Inferior parietal cortex (tissue), 1 donor: ENCODE results near the gene MAGI1.

Experiments used
- DNase-seq: peaks from one replicate; pipeline ENCODE4 v3.0.0-alpha.2; 2016; ENCODE audit errors: extremely low spot score

Gene MAGI1

DNA sequence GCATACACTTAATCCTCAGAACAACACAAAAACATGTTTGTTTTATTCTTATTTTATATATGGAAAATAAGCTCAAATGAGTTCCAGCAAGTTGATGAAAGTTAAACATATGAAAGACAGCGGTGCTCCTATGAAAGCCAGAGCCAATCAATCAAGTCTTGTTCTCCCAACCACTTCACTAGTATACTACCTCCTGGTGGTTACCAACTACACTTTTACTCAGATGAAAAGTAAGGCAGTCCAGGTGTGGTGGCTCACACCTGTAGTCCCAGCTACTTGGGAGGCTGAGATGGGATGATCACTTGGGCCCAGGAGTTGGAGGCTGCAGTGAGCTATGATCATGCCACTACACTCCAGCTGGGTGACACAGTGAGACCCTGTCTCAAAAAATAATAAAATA is 66.0 kb downstream of the MAGI1 start:
- no peak for DNase-seq

DNA sequence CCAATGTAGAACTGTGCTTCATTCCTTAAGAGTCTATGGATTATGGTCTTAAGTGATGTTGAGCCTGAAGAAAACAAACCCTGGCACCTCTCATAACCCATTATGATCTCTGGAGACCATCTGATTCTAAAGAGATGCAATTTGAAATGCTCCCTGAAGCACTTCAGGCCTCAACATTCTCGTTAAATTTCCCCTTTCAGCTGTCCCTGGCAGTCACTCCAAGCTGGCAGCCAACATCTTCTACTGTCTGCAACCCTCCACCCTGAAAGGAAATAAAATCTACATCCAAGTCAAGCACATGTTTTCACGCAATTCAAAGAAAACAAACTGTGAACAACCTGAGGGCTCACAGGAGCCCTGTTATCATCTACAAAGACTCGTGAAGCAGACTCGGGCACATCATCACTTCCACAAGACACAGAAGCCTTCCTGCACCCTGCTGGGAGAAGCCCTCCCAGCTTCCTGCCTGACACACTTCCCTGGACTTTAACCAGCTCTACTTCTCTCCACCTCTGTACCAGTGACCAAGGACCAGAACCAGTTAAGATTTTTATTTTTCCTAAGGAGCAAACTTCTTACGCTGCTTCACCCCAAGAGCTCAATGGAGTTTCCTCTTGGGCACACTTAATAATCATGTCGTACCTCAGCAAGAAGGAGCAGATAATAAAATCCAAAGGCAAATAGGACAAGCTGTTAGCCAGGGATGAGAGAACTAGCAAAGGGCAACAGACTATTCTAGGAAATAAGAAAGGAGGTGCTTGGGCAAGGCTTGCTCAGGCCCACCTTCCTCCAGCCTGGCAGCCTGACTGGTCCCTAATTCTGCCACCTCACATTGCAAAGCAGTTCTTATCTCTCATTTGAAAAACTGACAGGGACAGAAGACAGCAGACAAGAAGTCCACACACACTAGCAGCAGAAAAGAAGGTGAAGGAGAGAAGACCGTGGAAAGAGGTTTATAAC is 67.1 kb downstream of the MAGI1 start:
- DNase-seq = no peak

DNA sequence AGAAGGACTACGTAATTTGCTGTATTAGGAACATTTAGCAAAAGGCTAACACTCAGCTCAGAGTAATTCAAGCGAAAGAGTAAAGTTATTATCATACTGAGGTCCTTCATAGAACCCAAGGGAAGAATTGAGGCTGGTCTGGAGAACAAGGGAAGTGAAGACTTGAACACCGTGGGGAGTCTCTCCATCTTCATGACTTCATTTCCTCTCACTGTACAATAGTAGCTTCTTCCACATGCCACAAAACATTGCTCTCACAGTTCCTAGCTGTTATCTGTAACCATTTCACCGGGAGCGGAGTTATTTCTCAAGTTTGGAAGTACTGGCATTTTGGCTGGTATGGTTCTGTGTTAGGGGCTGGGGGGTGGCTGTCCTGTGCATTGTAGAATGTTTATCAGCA is 69.7 kb downstream of the MAGI1 start:
- DNase-seq = no peak

DNA sequence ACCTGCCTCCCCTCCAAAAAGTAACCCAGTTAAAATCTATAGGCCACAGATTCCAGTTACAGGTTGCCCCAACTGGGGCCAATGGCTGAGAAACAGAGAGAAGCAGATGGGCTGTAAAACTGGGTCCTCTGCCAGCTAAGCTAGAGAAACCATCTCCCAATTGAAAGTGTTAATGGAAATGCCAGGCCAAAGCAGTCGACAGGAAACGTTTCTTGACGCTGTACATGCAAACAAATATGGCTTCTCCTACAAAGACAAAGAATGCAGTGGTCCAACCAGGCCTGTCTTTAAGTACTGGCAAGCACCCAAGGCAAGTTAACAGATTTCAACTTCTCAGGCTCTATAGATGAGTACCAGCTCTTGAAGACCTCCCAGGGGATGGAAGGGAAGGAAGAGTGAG is 71.3 kb downstream of the MAGI1 start:
- no peak for DNase-seq

DNA sequence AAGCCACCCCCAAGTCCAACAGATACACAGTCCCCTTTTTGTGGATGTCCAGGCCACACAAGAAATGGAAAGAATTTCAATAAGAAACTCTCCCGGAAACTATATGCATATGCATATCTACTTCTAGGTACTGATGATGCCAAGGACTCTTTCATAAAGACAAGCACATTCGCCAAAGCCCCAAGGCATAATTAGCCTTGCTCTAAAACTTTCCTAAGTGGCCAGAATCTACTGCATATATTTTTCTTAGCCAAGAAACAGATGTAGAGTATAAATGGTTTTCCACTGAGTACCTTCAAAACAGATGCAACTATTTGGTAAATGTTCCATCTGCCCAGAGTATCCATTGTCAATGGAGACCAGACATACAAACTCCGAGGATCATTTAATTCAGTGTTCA is 73.9 kb downstream of the MAGI1 start:
- DNase-seq = no peak

DNA sequence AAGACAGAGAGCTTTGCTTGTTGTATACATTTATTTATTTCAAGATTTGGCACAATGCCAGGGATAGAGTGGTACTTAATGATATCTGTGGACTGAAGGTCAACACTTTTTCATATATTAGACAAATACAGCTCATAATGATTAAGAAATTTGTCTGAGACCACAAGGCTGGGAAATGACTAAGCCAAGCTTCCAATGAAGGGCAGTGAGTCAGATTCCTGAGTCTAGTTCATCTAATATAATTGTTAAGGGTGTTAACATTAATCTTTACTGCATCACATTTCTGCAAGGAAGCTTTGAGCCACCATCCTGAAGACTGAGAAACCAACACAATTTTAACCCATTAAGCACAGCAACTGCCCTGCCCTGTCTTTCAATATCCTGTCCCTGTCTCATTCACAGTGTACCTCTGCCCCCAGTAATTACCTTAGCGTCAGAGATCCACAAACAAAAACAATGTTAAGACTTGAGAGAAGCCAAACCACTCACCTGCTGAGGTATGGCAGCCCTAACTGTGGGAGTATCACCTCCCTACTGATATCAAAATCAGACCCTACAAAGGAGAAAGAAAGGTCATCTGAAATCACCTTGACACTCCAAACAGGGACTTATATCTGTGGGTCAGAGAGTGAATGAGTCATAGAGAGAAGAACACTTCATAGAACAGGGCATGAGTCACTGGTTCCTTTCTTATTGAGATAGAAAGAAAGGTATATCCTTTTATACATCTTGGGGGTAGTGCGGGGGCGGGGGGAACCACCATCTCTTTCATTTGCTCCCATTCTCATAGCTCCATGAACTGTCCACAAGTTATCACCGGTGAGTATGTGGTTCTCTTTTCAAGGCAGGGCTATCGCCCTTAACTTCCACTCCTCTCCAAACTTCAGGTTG is 74.7 kb downstream of the MAGI1 start:
- DNase-seq = no peak

DNA sequence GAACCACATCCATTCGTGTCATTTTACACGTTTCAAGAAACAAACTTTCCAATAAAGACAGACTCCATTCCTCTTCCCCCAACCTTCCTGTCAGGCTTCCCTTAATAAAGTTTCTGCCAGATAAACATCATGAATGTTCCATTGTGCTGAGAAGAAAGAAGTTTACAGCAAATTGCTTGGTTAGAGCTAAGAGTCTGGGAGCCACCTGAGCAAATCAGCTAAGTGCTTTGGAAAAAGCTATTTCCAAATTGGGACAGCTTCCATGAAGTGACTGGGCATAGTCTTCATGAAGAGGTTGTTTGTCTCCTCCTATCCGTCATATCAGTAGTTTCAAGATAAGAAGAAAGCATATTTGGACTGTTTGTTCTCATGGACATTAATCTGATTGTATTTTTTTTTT is 77.0 kb downstream of the MAGI1 start:
- DNase-seq = no peak

DNA sequence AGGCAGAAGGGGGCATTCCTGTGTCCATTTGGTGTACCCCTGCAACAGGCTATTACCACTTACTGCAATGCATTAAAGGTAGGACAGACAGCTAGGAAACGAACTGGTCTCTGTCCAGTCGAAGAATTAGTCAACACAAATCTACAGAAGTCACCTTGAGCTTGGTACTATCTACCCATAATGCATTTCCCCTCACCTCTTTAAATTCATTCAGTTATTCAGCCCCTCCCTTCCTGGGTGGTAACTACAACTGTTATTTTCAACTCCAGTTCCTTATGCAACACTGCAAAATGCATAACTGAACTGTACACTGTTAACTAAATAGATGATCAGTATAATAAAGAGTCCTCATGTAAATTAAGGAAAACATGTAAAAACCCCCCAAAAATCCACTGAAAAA is 77.6 kb downstream of the MAGI1 start:
- DNase-seq = no peak

DNA sequence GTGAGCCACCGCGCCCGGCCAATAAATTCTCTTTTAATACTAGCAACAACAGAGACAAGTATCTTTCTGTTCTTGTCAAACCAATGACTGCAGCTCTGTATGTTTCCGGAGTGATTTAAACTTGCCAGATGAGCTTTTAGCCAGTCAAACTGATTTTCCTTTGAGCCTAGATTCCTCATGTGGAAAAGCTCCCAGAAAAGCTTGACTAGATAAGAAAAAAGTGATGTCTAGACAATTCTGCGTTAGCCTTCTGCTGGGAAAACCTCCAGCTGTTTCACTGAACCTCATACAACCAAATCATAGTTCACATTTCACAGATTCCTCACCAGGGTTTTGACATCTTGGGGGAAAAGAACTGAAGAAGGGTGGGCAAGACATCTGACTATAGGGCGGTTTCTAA is 78.6 kb downstream of the MAGI1 start:
- no peak for DNase-seq

DNA sequence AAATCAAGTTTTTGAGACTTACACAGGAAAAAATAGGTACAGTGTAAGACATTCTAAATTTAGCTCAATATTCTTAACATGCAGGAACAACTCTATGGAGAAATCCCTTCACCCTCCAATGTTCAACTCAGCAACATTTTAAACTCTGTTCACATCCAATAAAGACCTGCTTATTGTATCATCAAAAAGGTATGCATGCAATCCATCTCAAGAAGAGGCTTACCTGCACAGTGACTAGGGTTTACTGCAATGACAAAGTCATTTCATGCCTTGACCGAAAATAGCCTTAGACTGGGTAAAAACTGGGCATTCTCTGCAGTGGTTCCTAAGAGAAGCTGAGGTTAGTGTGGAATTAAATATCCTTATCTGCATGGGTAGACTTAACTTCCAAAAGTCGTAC is 80.5 kb downstream of the MAGI1 start:
- no peak for DNase-seq

DNA sequence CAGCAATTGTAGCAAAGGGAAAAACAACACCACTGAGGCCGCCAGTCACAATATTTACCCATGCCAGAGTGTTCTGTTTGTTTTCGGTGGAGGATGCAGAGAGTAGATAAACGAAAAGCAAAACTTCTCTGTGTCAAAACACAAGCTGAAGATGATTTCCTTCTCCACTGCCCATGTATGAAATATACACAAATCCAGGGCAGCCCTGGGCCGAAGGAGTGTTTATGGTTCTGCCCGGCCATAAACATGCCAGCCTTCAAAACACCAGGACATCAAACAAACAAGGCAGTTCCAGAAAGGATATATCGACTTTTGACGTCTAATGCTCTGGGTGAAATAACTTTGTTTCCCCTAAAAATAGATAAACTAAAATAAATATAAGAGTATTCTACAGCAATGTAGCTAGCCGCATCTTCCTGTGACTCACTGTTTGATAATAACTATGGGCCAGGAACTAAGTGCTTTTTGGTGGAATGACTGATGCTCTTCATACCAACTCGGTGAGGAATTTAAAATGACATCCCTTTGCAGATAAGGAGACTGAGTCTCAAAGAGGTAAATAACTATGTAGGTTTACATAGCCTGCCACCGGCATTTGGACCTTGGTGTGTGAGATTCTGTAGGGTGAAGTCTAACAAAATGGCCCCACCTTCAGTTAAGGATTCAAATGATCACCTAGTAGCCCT is 82.8 kb downstream of the MAGI1 start:
- no peak for DNase-seq

DNA sequence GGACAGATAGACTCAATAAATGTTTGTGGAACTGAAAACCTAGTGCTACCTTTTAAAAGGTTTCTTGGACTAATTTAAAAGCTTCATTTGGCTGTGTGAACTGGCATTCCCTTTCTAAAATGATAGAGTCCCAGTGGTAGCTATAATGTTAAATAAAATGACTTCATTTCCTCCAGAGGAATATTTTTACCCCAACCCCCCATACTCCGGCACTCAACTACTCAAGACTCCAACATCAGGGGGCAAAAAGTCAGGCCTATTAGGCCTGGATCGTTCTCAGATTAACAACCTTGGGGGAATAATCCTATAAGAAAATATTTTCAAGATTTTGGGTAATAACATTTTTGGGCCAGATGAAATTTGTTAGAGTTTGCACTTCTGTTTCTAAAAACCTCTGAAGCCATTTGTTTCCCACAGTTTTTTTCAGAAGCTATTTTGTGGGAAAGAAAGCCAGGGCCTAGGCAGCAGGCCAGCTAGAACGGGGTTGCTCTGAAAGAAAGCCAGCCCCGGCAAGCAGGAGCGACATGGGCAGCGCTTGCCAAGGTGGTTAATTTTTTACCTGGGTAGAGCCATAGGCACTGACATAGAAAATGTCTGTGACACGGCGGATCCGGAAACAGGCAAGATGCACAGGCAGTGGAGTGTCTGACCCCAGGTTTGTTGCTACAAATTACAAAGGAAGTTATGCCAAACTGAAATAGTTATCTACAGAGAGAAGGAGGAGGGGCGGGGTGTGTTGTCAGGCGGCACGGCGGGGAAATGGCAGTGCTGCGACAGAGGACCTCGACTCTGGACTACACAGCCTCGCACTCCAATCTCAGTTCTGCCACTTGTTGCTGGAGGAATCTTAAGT is 84.6 kb downstream of the MAGI1 start:
- peak; percentile 35 for DNase-seq

DNA sequence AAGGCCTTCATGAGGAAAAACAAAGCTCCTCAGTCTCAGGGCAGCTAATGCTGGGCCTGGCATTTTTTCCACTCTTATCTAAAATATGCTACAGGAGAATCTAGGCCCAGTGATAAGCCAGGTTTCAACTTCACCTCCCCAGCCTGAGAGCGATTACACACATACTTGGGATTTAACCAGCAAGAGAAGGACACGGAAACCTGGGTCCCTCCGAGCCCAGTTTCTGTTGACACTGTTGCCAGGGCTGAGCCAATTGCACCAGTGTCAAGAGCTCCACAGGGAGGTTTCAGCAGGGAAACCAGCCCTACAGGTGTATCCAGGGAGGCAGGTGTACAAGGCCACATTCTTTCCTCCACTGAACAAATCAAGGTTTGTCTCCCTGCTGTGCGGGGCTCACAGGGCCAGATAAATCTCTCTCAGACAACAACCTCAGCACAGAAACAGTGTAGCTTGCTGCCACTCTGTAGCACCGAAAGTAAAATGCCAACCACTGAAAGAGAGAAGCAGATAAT is 85.4 kb downstream of the MAGI1 start:
- no peak for DNase-seq

DNA sequence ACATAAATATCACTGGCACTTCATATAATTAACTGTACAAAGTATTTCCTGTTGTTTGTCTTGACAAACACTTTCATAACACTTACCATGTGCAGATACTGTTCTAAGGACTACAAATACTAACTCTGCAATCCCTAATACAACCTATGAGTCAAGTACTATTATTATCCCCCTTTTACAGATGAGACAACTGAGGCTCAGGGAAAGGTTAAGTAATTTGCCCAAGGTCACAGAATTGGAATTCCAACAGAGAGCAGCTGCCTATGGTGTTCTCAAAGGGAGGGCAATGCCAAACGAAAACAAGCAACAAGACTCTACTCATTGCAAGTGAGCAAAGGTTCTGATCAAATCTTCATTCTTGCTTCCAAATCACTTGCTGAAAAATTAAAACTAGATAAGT is 85.9 kb downstream of the MAGI1 start:
- DNase-seq = no peak

DNA sequence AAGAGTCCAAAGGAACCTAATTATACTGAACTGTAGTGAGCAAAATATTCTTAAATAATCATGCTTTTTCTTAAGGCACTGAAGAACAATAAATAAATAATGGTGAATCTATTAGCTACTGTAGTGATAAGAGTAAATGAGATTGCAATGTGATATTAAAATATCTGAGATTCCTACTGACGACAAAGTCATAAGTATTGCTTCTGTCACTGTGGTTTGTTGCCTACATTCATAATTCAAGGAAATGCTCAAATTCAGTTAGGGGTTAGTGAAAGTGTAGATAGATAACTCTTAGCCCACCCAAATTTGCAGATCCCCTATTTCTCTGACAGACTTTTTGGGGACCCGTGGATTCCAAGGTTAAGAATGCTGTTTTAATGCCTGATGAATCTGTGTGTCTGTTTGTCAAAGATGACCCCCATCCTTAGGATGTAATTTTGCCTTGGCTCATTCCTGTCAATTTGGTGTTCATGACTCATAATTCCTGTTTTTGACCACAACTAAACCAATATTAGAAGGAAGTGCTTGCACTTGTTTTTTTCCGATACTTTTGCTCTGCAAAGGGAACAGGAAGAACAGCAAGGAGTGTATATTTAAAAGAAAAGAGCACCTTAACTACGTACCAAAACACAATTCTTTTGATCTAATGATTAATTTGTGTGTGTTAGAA is 86.7 kb downstream of the MAGI1 start:
- no peak for DNase-seq

DNA sequence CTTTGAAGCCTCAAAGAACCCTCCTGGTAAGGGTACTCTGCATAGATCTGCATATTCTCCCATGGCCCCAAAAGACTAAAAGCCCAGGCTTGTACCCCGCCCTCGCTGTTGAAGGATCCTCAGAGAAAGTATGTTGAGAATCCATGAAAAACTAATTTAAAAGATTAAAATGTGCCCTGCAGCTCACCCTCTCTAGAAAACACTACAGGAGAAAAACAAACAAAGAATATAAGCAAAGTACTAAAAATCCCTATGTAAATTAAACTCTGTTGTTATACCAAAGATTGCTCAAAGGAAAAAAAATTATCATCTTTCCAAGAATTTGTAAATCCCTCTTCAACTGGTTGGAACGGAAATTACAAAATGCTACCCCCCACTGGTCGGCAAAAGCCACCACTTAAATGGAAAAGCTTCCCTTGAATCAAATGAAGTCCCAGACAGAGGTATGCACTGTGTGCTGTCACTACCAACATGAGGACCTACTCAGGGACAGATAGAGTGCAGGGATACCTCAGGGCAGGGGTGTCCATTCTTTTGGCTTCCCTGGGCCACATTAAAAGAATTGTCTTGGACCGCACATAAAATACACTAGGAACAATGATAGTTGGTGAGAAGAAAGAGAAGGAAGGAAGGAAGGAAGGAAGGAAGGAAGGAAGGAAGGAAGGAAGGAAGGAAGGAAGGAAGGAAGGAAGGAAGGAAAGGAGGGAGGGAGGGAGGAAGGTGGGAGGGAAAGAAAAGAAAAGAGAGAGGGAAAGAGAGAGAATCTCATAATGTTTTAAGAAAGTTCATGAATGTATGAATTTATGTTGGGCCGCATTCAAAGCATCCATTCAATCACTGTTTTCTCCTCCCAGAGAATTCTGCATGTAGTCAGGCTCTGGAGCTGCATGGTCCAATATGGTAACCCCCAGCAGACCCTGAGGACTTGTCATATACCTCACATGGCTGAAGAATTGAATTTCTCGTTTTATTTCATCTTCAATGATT is 88.1 kb downstream of the MAGI1 start:
- no peak for DNase-seq

DNA sequence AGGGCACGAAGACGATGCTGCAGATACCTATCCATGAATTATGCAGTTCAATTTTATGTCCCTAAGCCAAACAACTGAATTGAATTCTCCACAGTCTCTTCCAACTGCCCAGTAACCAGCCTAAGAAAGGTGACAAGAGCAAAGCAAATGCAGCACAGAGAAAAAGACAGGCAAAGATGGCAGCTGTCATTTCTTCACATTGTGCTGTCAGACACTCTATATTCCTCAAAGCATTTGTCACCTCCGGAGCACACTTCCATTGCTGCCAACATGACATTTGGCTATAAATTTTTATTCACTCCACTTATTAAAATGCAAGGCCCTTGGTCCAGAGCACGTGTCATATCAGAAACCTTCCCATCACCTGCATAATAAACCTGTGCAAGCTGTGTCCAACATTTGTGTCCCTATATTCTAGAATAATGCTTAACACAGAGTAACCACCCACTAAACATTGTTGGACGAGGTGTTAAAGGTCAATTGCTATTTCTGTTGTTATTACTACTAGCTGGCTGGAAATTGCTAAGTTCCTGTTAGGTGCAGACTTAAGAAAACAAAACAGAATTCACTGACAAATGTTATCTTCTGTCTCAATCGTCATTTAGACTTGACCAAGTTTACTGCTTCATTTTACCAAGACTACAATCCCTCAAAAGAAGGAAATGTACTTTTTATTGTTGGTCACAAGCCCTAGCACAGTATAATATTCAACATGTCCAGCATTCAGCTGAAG is 89.7 kb downstream of the MAGI1 start:
- no peak for DNase-seq

DNA sequence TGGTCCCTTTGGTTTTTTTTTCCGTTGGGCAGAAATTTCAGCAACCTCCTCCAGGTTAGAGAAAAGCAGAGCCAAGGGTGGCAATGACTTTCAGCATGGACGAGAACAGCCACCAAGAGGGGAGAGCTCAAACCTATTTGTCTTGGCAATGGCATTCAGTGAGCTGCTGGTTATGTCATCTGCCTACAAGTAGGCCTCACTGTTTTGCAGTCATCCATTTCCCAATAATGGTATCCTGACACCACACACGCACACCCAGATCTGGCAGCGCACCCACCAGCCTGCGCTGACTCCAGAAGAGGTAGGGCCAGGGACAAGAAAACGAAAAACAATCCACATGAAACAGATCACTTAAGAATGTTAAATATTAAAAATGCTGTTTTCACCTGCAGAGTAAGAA is 92.3 kb downstream of the MAGI1 start:
- no peak for DNase-seq

DNA sequence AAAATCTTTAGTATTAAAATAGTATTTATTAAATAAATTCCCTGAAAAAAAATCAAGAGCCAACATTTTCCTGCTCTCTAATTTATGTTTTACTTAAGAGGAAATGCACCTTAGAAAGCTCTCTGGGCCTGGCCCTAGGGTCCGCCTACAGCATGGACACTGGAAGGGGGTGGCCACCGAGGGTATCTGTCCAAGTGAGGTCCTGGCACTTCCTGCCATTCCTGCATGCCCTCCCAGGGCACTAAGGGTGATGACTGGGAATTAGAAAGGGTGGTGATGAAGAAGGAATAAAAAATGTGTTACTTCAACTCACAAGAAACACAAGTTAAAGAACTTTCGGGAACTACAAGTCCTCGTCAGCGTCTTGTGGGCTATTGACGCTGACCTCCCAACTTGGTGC is 92.8 kb downstream of the MAGI1 start:
- DNase-seq = no peak
